ENCODE results near the gene PLA2G3.

PLA2G3 gene

GRCh38 chr22:31087744-31088215 lies 52.5 kb downstream of the PLA2G3 start:
- DNase-seq (ENCODE audit: low read depth in 2 of 2) = no peak

GRCh38 chr22:31086703-31087330 lies 53.5 kb downstream of the PLA2G3 start:
- no peak for DNase-seq (ENCODE audit: low read depth in 2 of 2)

GRCh38 chr22:31085928-31086327 lies 54.4 kb downstream of the PLA2G3 start:
- DNase-seq (ENCODE audit: low read depth in 2 of 2) = no peak

- DNase-seq (ENCODE audit: low read depth in 2 of 2) = no peak
These were observed 54.8 kb downstream of the PLA2G3 start for GRCh38 chr22:31085493-31085824.

GRCh38 chr22:31084811-31085492 lies 55.4 kb downstream of the PLA2G3 start:
- peak; percentile 82 to 86 for DNase-seq (ENCODE audit: low read depth in 2 of 2)
